DMS 273 treated with DMSO at 0.1 percent for 48 hours (cell line): ENCODE measurements around the gene NPHP1.
"Not testable (repeated sequence)": the region's sequence is repeated elsewhere in the genome, so short reads cannot be mapped to it uniquely, and the experiment has no call there.

Experiments used
- DNase-seq: peaks from one replicate; lab custom pipeline; 2025; lab: John Stamatoyannopoulos, UW

Gene NPHP1

GRCh38 chr2:110103061-110103961 is 101.5 kb downstream of the NPHP1 start:
- no peak for DNase-seq

GRCh38 chr2:110101901-110102803 is 102.7 kb downstream of the NPHP1 start:
- no peak for DNase-seq

- peak; percentile 87 for DNase-seq
Measured at GRCh38 chr2:110101280-110101844, 103.5 kb downstream of the NPHP1 start.

- not testable (repeated sequence) for DNase-seq
Measured at GRCh38 chr2:110100880-110101279, 103.9 kb downstream of the NPHP1 start.

- DNase-seq, result no peak
Measured at GRCh38 chr2:110100480-110100879, 104.3 kb downstream of the NPHP1 start.

- no peak for DNase-seq
Measured at GRCh38 chr2:110099471-110100225, 105.2 kb downstream of the NPHP1 start.

GRCh38 chr2:110099038-110099425 is 105.8 kb downstream of the NPHP1 start:
- no peak for DNase-seq

- no peak for DNase-seq
Measured at GRCh38 chr2:110097506-110098220, 107.2 kb downstream of the NPHP1 start.

- DNase-seq, result no peak
Measured at GRCh38 chr2:110095994-110096633, 108.7 kb downstream of the NPHP1 start.

GRCh38 chr2:110094884-110095534 is 109.8 kb downstream of the NPHP1 start:
- not testable (repeated sequence) for DNase-seq

- not testable (repeated sequence) for DNase-seq
Measured at GRCh38 chr2:110093924-110094323, 110.9 kb downstream of the NPHP1 start.

- DNase-seq, result not testable (repeated sequence)
Measured at GRCh38 chr2:110090164-110090563, 114.6 kb downstream of the NPHP1 start.

- not testable (repeated sequence) for DNase-seq
Measured at GRCh38 chr2:110083757-110084156, 121.1 kb downstream of the NPHP1 start.

GRCh38 chr2:110083162-110083561 is 121.7 kb downstream of the NPHP1 start:
- DNase-seq, result not testable (repeated sequence)

GRCh38 chr2:110078104-110078503 is 126.7 kb downstream of the NPHP1 start:
- DNase-seq, result not testable (repeated sequence)

GRCh38 chr2:110075896-110076295 is 128.9 kb downstream of the NPHP1 start:
- not testable (repeated sequence) for DNase-seq
